ENCODE measurements around the gene COPZ2. TPM values are rescaled to one million over a fixed set of nuclear protein-coding genes. Genes with fewer than 3 reads are reported as not detected.
A peak's percentile ranks its signal among the peaks of the same experiment; 100 is the strongest.

Gene COPZ2
- total RNA-seq, 6 donors from 2014 or later, result 5.2 to 33.5 (median 17.7) TPM

- DNase-seq (no peak), ATAC-seq (ENCODE audit: low FRiP score in 2 of 2) (no peak)
- TF ChIP-seq CTCF (IDR thresholded peaks at IDR 0.05), result no peak
- no peak for TF ChIP-seq POLR2AphosphoS5 (IDR thresholded peaks at IDR 0.05)
- no peak for TF ChIP-seq POLR2A (IDR thresholded peaks at IDR 0.05)
- TF ChIP-seq EP300 (IDR thresholded peaks at IDR 0.05), result no peak
- 79% methylated on average over 5 of the region's 5 CpGs for WGBS, 2 donors
- no peaks in the 10 kb centered on the region for H3K36me3 ChIP-seq
- H3K27me3 ChIP-seq, result no peaks in the 10 kb centered on the region
- H3K4me3 ChIP-seq, result no peak overlapping the region
- no peaks in the 10 kb centered on the region for H3K9me3 ChIP-seq
- no peak overlapping the region for H3K27ac ChIP-seq
- no peaks in the 10 kb centered on the region for H3K4me1 ChIP-seq
Measured at GRCh38 chr17:47993964-47994363, 43.6 kb downstream of the COPZ2 start.

GRCh38 chr17:47993031-47993564 is 44.5 kb downstream of the COPZ2 start:
- no peak overlapping the region for H3K27ac ChIP-seq
- no peak for DNase-seq
- no peaks in the 10 kb centered on the region for H3K27me3 ChIP-seq
- H3K36me3 ChIP-seq, result no peaks in the 10 kb centered on the region
- ATAC-seq (ENCODE audit: low FRiP score in 2 of 2), result no peak
- H3K4me1 ChIP-seq, result no peaks in the 10 kb centered on the region
- no peak overlapping the region for H3K4me3 ChIP-seq
- H3K9me3 ChIP-seq, result no peaks in the 10 kb centered on the region
- TF ChIP-seq EP300 (IDR thresholded peaks at IDR 0.05), result no peak
- TF ChIP-seq CTCF (IDR thresholded peaks at IDR 0.05), result no peak
- no peak for TF ChIP-seq POLR2A (IDR thresholded peaks at IDR 0.05)
- TF ChIP-seq POLR2AphosphoS5 (IDR thresholded peaks at IDR 0.05), result no peak
- WGBS, 2 donors, result 77 to 82% methylated on average over 9 of the region's 9 CpGs

GRCh38 chr17:47992216-47992615 is 45.4 kb downstream of the COPZ2 start:
- no peak for ATAC-seq (ENCODE audit: low FRiP score in 2 of 2)
- WGBS, 2 donors, result 68 to 74% methylated on average over 4 of the region's 4 CpGs
- Histone ChIP-seq H3K36me3 (no peaks in the 10 kb centered on the region), H3K4me3 (no peak overlapping the region), H3K9me3 (no peaks in the 10 kb centered on the region), H3K27ac (no peak overlapping the region), H3K27me3 (no peaks in the 10 kb centered on the region), H3K4me1 (peaks cover 0 to 8% (median 3%) of the 10 kb centered on the region in 4 donors)
- no peak for DNase-seq
- TF ChIP-seq POLR2AphosphoS5 (IDR thresholded peaks at IDR 0.05) (no peak), POLR2A (IDR thresholded peaks at IDR 0.05) (no peak), CTCF (IDR thresholded peaks at IDR 0.05) (no peak), EP300 (IDR thresholded peaks at IDR 0.05) (no peak)

GRCh38 chr17:47990962-47991731 is 46.5 kb downstream of the COPZ2 start:
- DNase-seq, result peak in 1 of 2 donors; percentile 39
- peaks cover 0 to 8% (median 4%) of the 10 kb centered on the region in 4 donors for H3K4me1 ChIP-seq
- H3K36me3 ChIP-seq, result no peaks in the 10 kb centered on the region
- ATAC-seq (ENCODE audit: low FRiP score in 2 of 2), result no peak
- TF ChIP-seq EP300 (IDR thresholded peaks at IDR 0.05) (no peak), CTCF (IDR thresholded peaks at IDR 0.05) (no peak), POLR2A (IDR thresholded peaks at IDR 0.05) (no peak), POLR2AphosphoS5 (IDR thresholded peaks at IDR 0.05) (no peak)
- no peak overlapping the region for H3K27ac ChIP-seq
- WGBS, 2 donors, result 55 to 80% methylated on average over 12 to 14 of the region's 14 CpGs
- H3K9me3 ChIP-seq, result no peaks in the 10 kb centered on the region
- H3K27me3 ChIP-seq, result no peaks in the 10 kb centered on the region
- no peak overlapping the region for H3K4me3 ChIP-seq

Data from upper lobe of left lung (tissue), 6 donors.